HG02623 (cell line): ENCODE measurements around the gene PI3.
"Not testable (repeated sequence)": the region's sequence is repeated elsewhere in the genome, so short reads cannot be mapped to it uniquely, and the experiment has no call there.

ENCODE experiments used
- ATAC-seq: cut with Tn5 transposase; IDR thresholded peaks from one replicate; pipeline ENCODE4 v1.9.1; 2021; ENCODE audit warnings: moderate library complexity; ENCODE audit not compliant: unreplicated experiment

PI3 gene

GRCh38 chr20:45174434-45175364, at the start of gene PI3:
Gene PI3, plus strand, starts transcription at chr20:45174902. Its CDS starts 21 bp downstream, at chr20:45174923.
- no peak for ATAC-seq

- no peak for ATAC-seq
These were observed 46.6 kb upstream of the PI3 start for GRCh38 chr20:45128099-45128498.

- ATAC-seq = no peak
These were observed 37.8 kb upstream of the PI3 start for GRCh38 chr20:45136911-45137310.

- no peak for ATAC-seq
These were observed 36.0 kb upstream of the PI3 start for GRCh38 chr20:45138561-45139300.

GRCh38 chr20:45139733-45140375, 34.8 kb upstream of the PI3 start:
- not testable (repeated sequence) for ATAC-seq

GRCh38 chr20:45140836-45141235, 33.9 kb upstream of the PI3 start:
- ATAC-seq = no peak

- no peak for ATAC-seq
These were observed 25.6 kb upstream of the PI3 start for GRCh38 chr20:45149062-45149461.

- ATAC-seq = no peak
These were observed 22.3 kb upstream of the PI3 start for GRCh38 chr20:45152405-45152804.

- ATAC-seq = no peak
These were observed 21.6 kb upstream of the PI3 start for GRCh38 chr20:45153147-45153546.

- ATAC-seq = no peak
These were observed 20.9 kb upstream of the PI3 start for GRCh38 chr20:45153752-45154151.

- ATAC-seq = no peak
These were observed 20.5 kb upstream of the PI3 start for GRCh38 chr20:45154183-45154582.

GRCh38 chr20:45154794-45155193, 19.9 kb upstream of the PI3 start:
- not testable (repeated sequence) for ATAC-seq

- ATAC-seq = no peak
These were observed 18.0 kb upstream of the PI3 start for GRCh38 chr20:45156713-45157112.

- ATAC-seq = no peak
These were observed 16.7 kb upstream of the PI3 start for GRCh38 chr20:45157962-45158361.

GRCh38 chr20:45163083-45163803, 11.5 kb upstream of the PI3 start:
- no peak for ATAC-seq

- no peak for ATAC-seq
These were observed 9.8 kb upstream of the PI3 start for GRCh38 chr20:45164906-45165305.

GRCh38 chr20:45173522-45173921, 1.2 kb upstream of the PI3 start:
- no peak for ATAC-seq

GRCh38 chr20:45176526-45177267, 2.0 kb downstream of the PI3 start:
- ATAC-seq = no peak

GRCh38 chr20:45179166-45179565, 4.5 kb downstream of the PI3 start:
- ATAC-seq = no peak

- ATAC-seq = no peak
These were observed 6.9 kb downstream of the PI3 start for GRCh38 chr20:45181639-45182038.
